Endodermal cell (in vitro differentiated cells): ENCODE measurements around the gene SUPT20HL2. TPM values are rescaled to one million over a fixed set of nuclear protein-coding genes. Genes with fewer than 3 reads are reported as not detected.
"Not testable (repeated sequence)": the region's sequence is repeated elsewhere in the genome, so short reads cannot be mapped to it uniquely, and the experiment has no call there.

Source experiments
- DNase-seq: peaks from one replicate; pipeline ENCODE4 v3.0.0-alpha.2; 2017
- H3K27ac ChIP-seq: 2 replicates; pipeline ENCODE4 v1.5.1; 2013; ENCODE audit warnings: mild to moderate bottlenecking, low read depth, low read length, moderate library complexity
- H3K27me3 ChIP-seq: 2 replicates; pipeline ENCODE4 v1.6.1; 2013; ENCODE audit warnings: mild to moderate bottlenecking, low read length, moderate library complexity; ENCODE audit not compliant: insufficient read depth, control insufficient read depth, poor library complexity, severe bottlenecking
- H3K36me3 ChIP-seq: 2 replicates; pipeline ENCODE4 v1.7.0; 2013; ENCODE audit warnings: mild to moderate bottlenecking, low read length, moderate library complexity; ENCODE audit not compliant: control insufficient read depth, insufficient read depth
- H3K4me1 ChIP-seq: one replicate; pipeline ENCODE4 v1.7.0; 2013; ENCODE audit warnings: low read length; ENCODE audit not compliant: control insufficient read depth, insufficient read depth
- H3K4me3 ChIP-seq: 2 replicates; pipeline ENCODE4 v1.5.1; 2013; ENCODE audit warnings: mild to moderate bottlenecking, low read length, moderate library complexity
- H3K9ac ChIP-seq: 2 replicates; pipeline ENCODE4 v1.6.1; 2013; ENCODE audit warnings: mild to moderate bottlenecking, low read length, moderate library complexity; ENCODE audit not compliant: poor library complexity, severe bottlenecking; ENCODE audit errors: extremely low read depth
- H3K9me3 ChIP-seq: 2 replicates; pipeline ENCODE4 v1.6.1; 2013; ENCODE audit warnings: mild to moderate bottlenecking, low read length, moderate library complexity; ENCODE audit not compliant: control insufficient read depth
- H3K27ac Mint-ChIP-seq: 2 replicates; pipeline ENCODE4 v1.8.0; 2020; ENCODE audit warnings: mixed read lengths
- H3K27me3 Mint-ChIP-seq: 2 replicates; pipeline ENCODE4 v1.8.0; 2021; ENCODE audit warnings: mild to moderate bottlenecking, mixed read lengths; ENCODE audit not compliant: insufficient read depth
- H3K36me3 Mint-ChIP-seq: 2 replicates; pipeline ENCODE4 v1.8.0; 2020; ENCODE audit warnings: low read depth, mixed read lengths
- H3K4me1 Mint-ChIP-seq: 2 replicates; pipeline ENCODE4 v1.8.0; 2020; ENCODE audit warnings: mixed read lengths
- H3K4me3 Mint-ChIP-seq: 2 replicates; pipeline ENCODE4 v1.8.0; 2020; ENCODE audit warnings: mild to moderate bottlenecking, moderate library complexity, mixed read lengths
- H3K9me3 Mint-ChIP-seq: 2 replicates; pipeline ENCODE4 v1.8.0; 2020; ENCODE audit warnings: mild to moderate bottlenecking, mixed read lengths
- CTCF ChIP-seq: fragments of 200-600 bp; sonication (generic); conservative IDR thresholded peaks from 2 replicates; pipeline ENCODE4 v1.5.0; 2021; ENCODE audit warnings: antibody characterized with exemption, mild to moderate bottlenecking
- WGBS, 2 experiments: methylation state at CpG; one replicate each; pipeline versions ENCODE4 v1.1.5 to v1.1.7; 2013; ENCODE audit warnings: missing lambda C conversion rate in 2 of 2, mixed read lengths in 1 of 2; ENCODE audit not compliant: insufficient coverage in 1 of 2, insufficient read length in 1 of 2; 5-methylcytosine and 5-hydroxymethylcytosine counted together
- long read RNA-seq, 4 experiments: library from polyadenylated mRNA in 2 of 4; library from RNA in 1 of 4; library from capped mRNA in 1 of 4; stranded (forward) in 3 of 4; unstranded in 1 of 4; transcript quantifications; one replicate each; pipeline ENCODE4 v2.0.0, GENCODE V29; 2020 to 2021; ENCODE audit warnings: inconsistent platforms in 1 of 4
- polyA plus RNA-seq, 2 experiments: library from polyadenylated mRNA; stranded (reverse); fragments of 50-300 nt; gene quantifications; one replicate each; pipeline ENCODE4 v1.2.3, GENCODE V29; 2013
- total RNA-seq, 2 donors: library from RNA; stranded (reverse); fragmentation: NEBNext Ultra II Directional in 1 of 2; extraction: Animal tissue kit (Norgen Biotek cat#: 25700) in 1 of 2; gene quantifications; 2 replicates in 1 of 2; 3 replicates in 1 of 2; pipeline ENCODE4 v1.2.1, GENCODE V29; 2021

The SUPT20HL2 gene
- total RNA-seq, result not detected
- not detected for polyA plus RNA-seq (2013, experiment 1 of 2)
- not detected for polyA plus RNA-seq (2013, experiment 2 of 2)
- long read RNA-seq, experiment 1, result 0 reads
- long read RNA-seq, experiment 2, result 0 reads
- long read RNA-seq, experiment 3, result 0 reads
- long read RNA-seq, experiment 4, result 0 reads

- no peaks in the 10 kb centered on the region for H3K27me3 Mint-ChIP-seq
- H3K4me1 ChIP-seq, result no peaks in the 10 kb centered on the region
- no peak within 1 kb of the TSS for H3K27ac Mint-ChIP-seq
- no peak for DNase-seq
- peaks cover 16% of the 10 kb centered on the region for H3K4me1 Mint-ChIP-seq
- no peak within 1 kb of the TSS for H3K4me3 Mint-ChIP-seq
- H3K27me3 ChIP-seq, result no peaks in the 10 kb centered on the region
- 94 to 98% methylated on average over 18 to 39 of the region's 39 CpGs for WGBS, 2 experiments
- no peaks in the 10 kb centered on the region for H3K36me3 Mint-ChIP-seq
- no peak within 1 kb of the TSS for H3K9ac ChIP-seq
- H3K4me3 ChIP-seq, result no peak within 1 kb of the TSS
- no peaks in the 10 kb centered on the region for H3K9me3 ChIP-seq
- no peak within 1 kb of the TSS for H3K27ac ChIP-seq
- TF ChIP-seq CTCF, result no peak
- H3K36me3 ChIP-seq, result no peaks in the 10 kb centered on the region
- H3K9me3 Mint-ChIP-seq, result no peaks in the 10 kb centered on the region
These were observed at the start of gene SUPT20HL2 for GRCh38 chrX:24314019-24314635. SUPT20HL2 (minus strand) TSS chrX:24314069; CDS start chrX:24313315, 754 bp downstream.

- H3K4me1 ChIP-seq, H3K4me1 Mint-ChIP-seq, H3K27me3 ChIP-seq, H3K9ac ChIP-seq, H3K27ac Mint-ChIP-seq, H3K36me3 Mint-ChIP-seq, DNase-seq, H3K4me3 ChIP-seq, H3K36me3 ChIP-seq, H3K27ac ChIP-seq, H3K4me3 Mint-ChIP-seq, H3K9me3 Mint-ChIP-seq, H3K9me3 ChIP-seq: not testable (repeated sequence)
- WGBS, 2 experiments, result 96% methylated on average over 4 to 33 of the region's 41 CpGs
- H3K27me3 Mint-ChIP-seq, result peaks cover 10% of the 10 kb centered on the region
These were observed 48.3 kb upstream of the SUPT20HL2 start for GRCh38 chrX:24362089-24362745.

- TF ChIP-seq CTCF, result no peak
- WGBS, 2 experiments, result 84% methylated on average over 2 of the region's 3 CpGs; no CpG with 5 or more reads in 1 of the 2 experiments
- Mint-ChIP-seq H3K27ac (no peak within 1 kb of the TSS), H3K9me3 (peaks cover 2% of the 10 kb centered on the region), H3K36me3 (no peaks in the 10 kb centered on the region), H3K4me1 (peaks cover 9% of the 10 kb centered on the region), H3K27me3 (peaks cover 10% of the 10 kb centered on the region), H3K4me3 (no peak within 1 kb of the TSS)
- Histone ChIP-seq H3K27me3 (no peaks in the 10 kb centered on the region), H3K9ac (no peak within 1 kb of the TSS), H3K9me3 (no peaks in the 10 kb centered on the region), H3K27ac (no peak within 1 kb of the TSS), H3K36me3 (no peaks in the 10 kb centered on the region), H3K4me1 (no peaks in the 10 kb centered on the region), H3K4me3 (no peak within 1 kb of the TSS)
- DNase-seq, result no peak
These were observed 46.4 kb upstream of the SUPT20HL2 start, which contains the start of gene SUPT20HL1 for GRCh38 chrX:24360272-24360671. SUPT20HL1 (plus strand) TSS chrX:24360639; CDS start chrX:24362761, 2,122 bp downstream.
